Hippocampal formation (tissue), 2 donors: ENCODE data around the gene NEDD8.

ENCODE experiments used
- DNase-seq, 2 donors: peaks; one replicate each; lab custom pipeline; 2025; lab: John Stamatoyannopoulos, UW

NEDD8 gene

GRCh38 chr14:24263848-24264247 is 31.7 kb upstream of the NEDD8 start:
- DNase-seq: no peak

- DNase-seq: no peak
Observed at GRCh38 chr14:24262821-24263733, 30.9 kb upstream of the NEDD8 start, which contains the start of gene TGM1. Gene TGM1 (minus strand): TSS chr14:24263177. CDS start chr14:24262352, 825 bp downstream.

- no peak for DNase-seq
Observed at GRCh38 chr14:24261969-24262327, 29.8 kb upstream of the NEDD8 start.

- DNase-seq: no peak
Observed at GRCh38 chr14:24261256-24261968, 29.2 kb upstream of the NEDD8 start.

- no peak for DNase-seq
Observed at GRCh38 chr14:24260780-24261157, 28.6 kb upstream of the NEDD8 start.

GRCh38 chr14:24260026-24260779 is 28.0 kb upstream of the NEDD8 start:
- DNase-seq: no peak

- DNase-seq: no peak
Observed at GRCh38 chr14:24259282-24260025, 27.3 kb upstream of the NEDD8 start.

- no peak for DNase-seq
Observed at GRCh38 chr14:24258548-24259265, 26.5 kb upstream of the NEDD8 start.

- DNase-seq: no peak
Observed at GRCh38 chr14:24258119-24258518, 26.0 kb upstream of the NEDD8 start.

GRCh38 chr14:24256960-24257359 is 24.8 kb upstream of the NEDD8 start:
- no peak for DNase-seq

- no peak for DNase-seq
Observed at GRCh38 chr14:24255931-24256711, 24.0 kb upstream of the NEDD8 start.

GRCh38 chr14:24255438-24255837 is 23.3 kb upstream of the NEDD8 start:
- no peak for DNase-seq

- no peak for DNase-seq
Observed at GRCh38 chr14:24254630-24255392, 22.6 kb upstream of the NEDD8 start.

- no peak for DNase-seq
Observed at GRCh38 chr14:24253936-24254335, 21.8 kb upstream of the NEDD8 start.

GRCh38 chr14:24252289-24253124 is 20.3 kb upstream of the NEDD8 start:
- no peak for DNase-seq

- no peak for DNase-seq
Observed at GRCh38 chr14:24251880-24252288, 19.7 kb upstream of the NEDD8 start.

GRCh38 chr14:24250354-24250753 is 18.2 kb upstream of the NEDD8 start:
- no peak for DNase-seq

- DNase-seq: no peak
Observed at GRCh38 chr14:24249230-24250021, 17.3 kb upstream of the NEDD8 start.
